ENCODE measurements around the gene SERPINA4.

The SERPINA4 gene

DNA sequence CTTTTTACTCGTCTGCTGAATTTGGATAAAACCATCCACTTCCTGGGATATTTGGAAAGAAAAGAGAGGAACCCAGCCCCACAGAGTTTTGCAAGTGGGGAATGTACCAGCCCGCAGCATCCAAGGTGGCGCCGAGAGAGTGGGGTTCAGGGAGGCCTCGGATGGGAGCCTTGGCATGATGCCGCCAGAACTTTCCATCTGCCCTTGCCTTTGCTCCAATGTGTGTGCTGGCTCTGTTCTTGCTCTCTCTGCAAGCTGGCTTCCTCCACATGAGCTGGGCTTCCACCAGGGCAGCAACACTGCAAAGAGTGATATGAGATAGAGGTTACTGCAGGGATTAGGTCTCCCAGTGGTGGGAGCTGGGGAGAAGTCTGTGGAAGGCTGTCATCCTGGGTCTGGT, 45.4 kb upstream of the SERPINA4 start:
- H3K9me3 ChIP-seq (ENCODE audit: insufficient read depth, low read length) = peaks cover 5% of the 10 kb centered on the region; the same call in 1 of the 2 replicates
- TF ChIP-seq EZH2phosphoT487 (conservative IDR thresholded peaks at IDR 0.05; ENCODE audit: low read length) = no peak
- TF ChIP-seq, protein P1, sequence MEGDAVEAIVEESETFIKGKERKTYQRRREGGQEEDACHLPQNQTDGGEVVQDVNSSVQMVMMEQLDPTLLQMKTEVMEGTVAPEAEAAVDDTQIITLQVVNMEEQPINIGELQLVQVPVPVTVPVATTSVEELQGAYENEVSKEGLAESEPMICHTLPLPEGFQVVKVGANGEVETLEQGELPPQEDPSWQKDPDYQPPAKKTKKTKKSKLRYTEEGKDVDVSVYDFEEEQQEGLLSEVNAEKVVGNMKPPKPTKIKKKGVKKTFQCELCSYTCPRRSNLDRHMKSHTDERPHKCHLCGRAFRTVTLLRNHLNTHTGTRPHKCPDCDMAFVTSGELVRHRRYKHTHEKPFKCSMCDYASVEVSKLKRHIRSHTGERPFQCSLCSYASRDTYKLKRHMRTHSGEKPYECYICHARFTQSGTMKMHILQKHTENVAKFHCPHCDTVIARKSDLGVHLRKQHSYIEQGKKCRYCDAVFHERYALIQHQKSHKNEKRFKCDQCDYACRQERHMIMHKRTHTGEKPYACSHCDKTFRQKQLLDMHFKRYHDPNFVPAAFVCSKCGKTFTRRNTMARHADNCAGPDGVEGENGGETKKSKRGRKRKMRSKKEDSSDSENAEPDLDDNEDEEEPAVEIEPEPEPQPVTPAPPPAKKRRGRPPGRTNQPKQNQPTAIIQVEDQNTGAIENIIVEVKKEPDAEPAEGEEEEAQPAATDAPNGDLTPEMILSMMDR (IDR thresholded peaks at IDR 0.05; ENCODE audit: insufficient read depth, low read length, poor library complexity, severe bottlenecking) = no peak
- no peaks in the 10 kb centered on the region for H3K79me2 ChIP-seq (ENCODE audit: insufficient read depth, low read length)
- no peak overlapping the region for H2AFZ ChIP-seq (ENCODE audit: low read depth, low read length, severe bottlenecking)
- no peaks in the 10 kb centered on the region for H3K36me3 ChIP-seq (ENCODE audit: low read length)
- H4K20me1 ChIP-seq (ENCODE audit: low read depth, low read length) = no peaks in the 10 kb centered on the region
- H3K27me3 ChIP-seq (ENCODE audit: low read length) = no peaks in the 10 kb centered on the region
- no peaks in the 10 kb centered on the region for H3K9me2 ChIP-seq (replicated peaks; ENCODE audit: insufficient read depth, low read length)
- no peak overlapping the region for H3K9ac ChIP-seq (ENCODE audit: low read length)
- no peaks in the 10 kb centered on the region for H3F3A ChIP-seq (ENCODE audit: insufficient read depth)
- H3K4me3 ChIP-seq (ENCODE audit: insufficient read depth, low read length, poor library complexity, severe bottlenecking) = no peak overlapping the region
- H3K4me2 ChIP-seq (ENCODE audit: low read depth, low read length, poor library complexity, severe bottlenecking) = no peak overlapping the region
- H3K27ac ChIP-seq (ENCODE audit: low read depth, low read length) = no peak overlapping the region

DNA sequence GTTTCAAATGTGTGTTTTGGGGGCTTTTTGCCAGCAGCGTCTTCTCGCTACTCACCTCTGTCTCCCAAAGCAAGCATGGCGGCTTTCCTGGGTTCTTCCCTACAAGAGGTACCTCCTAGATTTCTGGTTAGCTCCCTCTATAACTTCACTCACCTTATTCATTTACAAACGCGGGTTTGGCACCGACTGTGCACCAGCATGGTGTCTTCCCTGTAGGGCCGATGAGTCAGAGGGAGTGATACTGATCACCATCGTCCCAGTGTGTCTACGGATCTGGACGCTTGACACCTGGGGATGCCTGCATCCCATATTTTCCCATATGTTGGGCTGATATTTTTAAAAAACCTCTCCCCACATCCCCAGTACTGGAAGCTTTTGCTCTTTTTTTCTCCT, 44.0 kb upstream of the SERPINA4 start:
- Histone ChIP-seq H3K9me3 (ENCODE audit: insufficient read depth, low read length) (peaks cover 5% of the 10 kb centered on the region; the same call in 1 of the 2 replicates), H3F3A (ENCODE audit: insufficient read depth) (no peaks in the 10 kb centered on the region), H4K20me1 (ENCODE audit: low read depth, low read length) (no peaks in the 10 kb centered on the region), H3K27ac (ENCODE audit: low read depth, low read length) (no peak overlapping the region), H3K4me3 (ENCODE audit: insufficient read depth, low read length, poor library complexity, severe bottlenecking) (no peak overlapping the region), H3K4me2 (ENCODE audit: low read depth, low read length, poor library complexity, severe bottlenecking) (no peak overlapping the region), H3K79me2 (ENCODE audit: insufficient read depth, low read length) (no peaks in the 10 kb centered on the region), H3K36me3 (ENCODE audit: low read length) (no peaks in the 10 kb centered on the region), H2AFZ (ENCODE audit: low read depth, low read length, severe bottlenecking) (no peak overlapping the region), H3K9me2 (replicated peaks; ENCODE audit: insufficient read depth, low read length) (no peaks in the 10 kb centered on the region), H3K27me3 (ENCODE audit: low read length) (no peaks in the 10 kb centered on the region), H3K9ac (ENCODE audit: low read length) (no peak overlapping the region)
- TF ChIP-seq, protein P1 (IDR thresholded peaks at IDR 0.05; ENCODE audit: insufficient read depth, low read length, poor library complexity, severe bottlenecking) = no peak
- no peak for TF ChIP-seq EZH2phosphoT487 (conservative IDR thresholded peaks at IDR 0.05; ENCODE audit: low read length)

DNA sequence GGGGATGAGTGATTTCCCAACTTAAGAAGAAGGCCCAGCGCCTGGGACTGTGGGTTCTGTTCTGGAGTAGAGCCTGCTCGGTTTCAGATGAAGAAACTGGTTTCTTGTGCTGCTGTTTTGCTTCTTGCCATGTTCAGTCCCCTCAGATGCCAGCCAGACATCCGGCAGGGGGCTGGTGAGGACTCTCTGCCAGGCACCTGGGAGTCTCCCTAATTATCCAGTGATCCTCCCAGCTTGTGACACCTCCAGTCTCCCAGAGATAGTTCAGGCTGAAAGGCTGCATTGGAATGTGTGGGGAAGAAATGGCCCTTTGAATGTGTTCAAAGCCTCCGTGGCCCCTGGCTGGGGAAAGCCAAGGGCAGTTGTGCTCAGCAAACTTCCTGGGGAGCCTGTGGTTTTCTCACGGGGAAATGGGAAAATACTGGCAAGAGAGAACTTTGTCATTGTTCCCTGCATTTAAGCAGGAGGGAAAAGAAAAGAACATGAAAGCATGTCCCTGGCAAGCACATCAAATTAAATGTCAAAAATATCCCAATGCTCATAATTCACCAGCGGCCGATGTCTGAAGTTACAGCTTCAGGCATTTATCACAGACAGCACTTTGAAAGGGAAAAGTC, 43.5 kb upstream of the SERPINA4 start:
- Histone ChIP-seq H3F3A (ENCODE audit: insufficient read depth) (no peaks in the 10 kb centered on the region), H3K9me3 (ENCODE audit: insufficient read depth, low read length) (peaks cover 5% of the 10 kb centered on the region; the same call in 1 of the 2 replicates), H3K9ac (ENCODE audit: low read length) (no peak overlapping the region), H3K27ac (ENCODE audit: low read depth, low read length) (no peak overlapping the region), H3K4me2 (ENCODE audit: low read depth, low read length, poor library complexity, severe bottlenecking) (no peak overlapping the region), H3K79me2 (ENCODE audit: insufficient read depth, low read length) (no peaks in the 10 kb centered on the region), H2AFZ (ENCODE audit: low read depth, low read length, severe bottlenecking) (no peak overlapping the region), H4K20me1 (ENCODE audit: low read depth, low read length) (no peaks in the 10 kb centered on the region), H3K9me2 (replicated peaks; ENCODE audit: insufficient read depth, low read length) (no peaks in the 10 kb centered on the region), H3K36me3 (ENCODE audit: low read length) (no peaks in the 10 kb centered on the region), H3K27me3 (ENCODE audit: low read length) (no peaks in the 10 kb centered on the region), H3K4me3 (ENCODE audit: insufficient read depth, low read length, poor library complexity, severe bottlenecking) (no peak overlapping the region)
- TF ChIP-seq, protein P1 (IDR thresholded peaks at IDR 0.05; ENCODE audit: insufficient read depth, low read length, poor library complexity, severe bottlenecking) = no peak
- TF ChIP-seq EZH2phosphoT487 (conservative IDR thresholded peaks at IDR 0.05; ENCODE audit: low read length) = no peak

All from SU-DHL-6 (cell line).